Right lobe of liver (tissue), 6 donors: ENCODE measurements around the gene TBC1D1. TPM values are rescaled to one million over a fixed set of nuclear protein-coding genes. Genes with fewer than 3 reads are reported as not detected.

Experiments
- ATAC-seq, 4 donors: fragments of 200-7000 bp; cut with Tn5 transposase; one replicate each; pipeline ENCODE4 v1.9.1; 2020; ENCODE audit warnings: mild to moderate bottlenecking in 4 of 4, moderate library complexity in 4 of 4
- DNase-seq, 3 donors: peaks; one replicate each; pipeline ENCODE4 v3.0.0-alpha.2; 2020
- H3K27ac ChIP-seq, 3 donors: fragments of 200-600 bp; one replicate each; pipeline ENCODE4 v1.8.0; 2022
- H3K27me3 ChIP-seq, 2 donors: fragments of 200-600 bp; one replicate each; pipeline ENCODE4 v1.8.0; 2022
- H3K36me3 ChIP-seq, 4 donors: fragments of 200-600 bp; sonication (generic) in 1 of 4; one replicate each; pipeline versions ENCODE4 v1.5.1 to v1.8.0; 2017 to 2022; ENCODE audit warnings: control low read depth in 1 of 4
- H3K4me1 ChIP-seq, 4 donors: fragments of 200-600 bp; sonication (generic) in 1 of 4; one replicate each; pipeline versions ENCODE4 v1.5.1 to v1.8.0; 2017 to 2022; ENCODE audit warnings: control low read depth in 1 of 4
- H3K4me3 ChIP-seq, 3 donors: fragments of 200-600 bp; one replicate each; pipeline ENCODE4 v1.8.0; 2022
- H3K9me3 ChIP-seq, 4 donors: fragments of 200-600 bp; sonication (generic) in 1 of 4; one replicate each; pipeline versions ENCODE4 v1.5.1 to v1.8.0; 2017 to 2022; ENCODE audit warnings: control low read depth in 1 of 4
- CTCF ChIP-seq, 4 donors: fragments of 200-600 bp in 3 of 4; fragments of 450-650 bp in 1 of 4; IDR thresholded peaks; one replicate each; pipeline versions ENCODE4 v1.5.1 to v1.8.0; 2016 to 2022; ENCODE audit warnings: antibody characterized with exemption in 4 of 4, mild to moderate bottlenecking in 2 of 4
- POLR2A ChIP-seq: fragments of 450-650 bp; IDR thresholded peaks from one replicate; pipeline ENCODE4 v1.6.1; 2017; ENCODE audit warnings: antibody characterized with exemption, mild to moderate bottlenecking
- WGBS: methylation state at CpG from one replicate; pipeline ENCODE4 v1.1.6; 2018; ENCODE audit warnings: low coverage, low lambda C conversion rate; ENCODE audit not compliant: insufficient coverage; ENCODE audit errors: missing lambda C conversion rate; 5-methylcytosine and 5-hydroxymethylcytosine counted together
- intact Hi-C, 2 donors: fragments of 100-400 bp; cut with DNase I; formaldehyde crosslinking; loops; one replicate each; pipeline versions ENCODE4 v1.11.2 to v1.14.1; 2022
- total RNA-seq, 6 experiments: library from RNA; depleted of rRNA in 2 of 6; stranded (reverse); fragments of >200 nt in 2 of 6; fragmentation: NEBNext Ultra II Directional in 3 of 6; extraction: Animal tissue kit (Norgen Biotek cat#: 25700) in 3 of 6; gene quantifications; one replicate each; pipeline versions ENCODE4 v1.1.0 to v1.2.4, GENCODE V29; 2016 to 2023
- donor health status: DM: no; HTN: yes; CAD: no.
- donor health status: DM: no; HTN: no; CAD: no.
- donor health status: DM: no; HTN: no; CAD: no.
- donor health status: DM: no; HTN: yes; CAD: no.
- donor health status: DM: no; HTN: yes; CAD: no.

The TBC1D1 gene
- total RNA-seq, 6 experiments from 2014 or later: 21.2 to 67.5 (median 35.8) TPM

GRCh38 chr4:38045289-38045988 lies 154.6 kb downstream of the TBC1D1 start:
- Histone ChIP-seq H3K4me3 (no peak overlapping the region), H3K27me3 (no peaks in the 10 kb centered on the region), H3K36me3 (peaks cover 0 to 24% (median 9%) of the 10 kb centered on the region in 4 donors), H3K27ac (no peak overlapping the region), H3K9me3 (no peaks in the 10 kb centered on the region), H3K4me1 (no peaks in the 10 kb centered on the region)
- WGBS: 91% methylated on average over 8 of the region's 8 CpGs
- DNase-seq (no peak), ATAC-seq (no peak)
- intact Hi-C loops: no loop called here
- no peak for TF ChIP-seq CTCF (IDR thresholded peaks at IDR 0.05)
- TF ChIP-seq POLR2A: no peak

- no peak overlapping the region for H3K27ac ChIP-seq
- 54% methylated on average over 2 of the region's 5 CpGs for WGBS
- no peaks in the 10 kb centered on the region for H3K27me3 ChIP-seq
- H3K4me3 ChIP-seq: no peak overlapping the region
- H3K4me1 ChIP-seq: no peaks in the 10 kb centered on the region
- intact Hi-C loops: no loop called here
- H3K9me3 ChIP-seq: no peaks in the 10 kb centered on the region
- no peak for ATAC-seq
- TF ChIP-seq POLR2A (no peak), CTCF (IDR thresholded peaks at IDR 0.05) (no peak)
- no peak for DNase-seq
- H3K36me3 ChIP-seq: peaks cover 0 to 20% (median 9%) of the 10 kb centered on the region in 4 donors
Observed at GRCh38 chr4:38046727-38047489, 156.0 kb downstream of the TBC1D1 start.

- no peak for TF ChIP-seq POLR2A
- TF ChIP-seq CTCF (IDR thresholded peaks at IDR 0.05): no peak
- Histone ChIP-seq H3K4me3 (no peak overlapping the region), H3K27me3 (no peaks in the 10 kb centered on the region), H3K9me3 (no peaks in the 10 kb centered on the region), H3K4me1 (no peaks in the 10 kb centered on the region), H3K27ac (peak overlapping the region in 1 of 3 donors; percentile 66), H3K36me3 (peaks cover 0 to 26% (median 5%) of the 10 kb centered on the region in 4 donors)
- intact Hi-C loops: loop anchor here in 1 of 2 donors (10.0 kb wide), 1 partner anchor 685 kb away; no protein-coding TSS in a partner anchor
- ATAC-seq: no peak
- WGBS: 88% methylated on average over 10 of the region's 15 CpGs
- no peak for DNase-seq
Observed at GRCh38 chr4:38049545-38050170, 158.8 kb downstream of the TBC1D1 start.

GRCh38 chr4:38050560-38051350 lies 159.9 kb downstream of the TBC1D1 start:
- intact Hi-C loops: loop anchor here in 1 of 2 donors (10.0 kb wide), 1 partner anchor 684 kb away; no protein-coding TSS in a partner anchor
- no peaks in the 10 kb centered on the region for H3K4me1 ChIP-seq
- H3K27ac ChIP-seq: peak overlapping the region; percentile 51 to 66 (median 52)
- no peaks in the 10 kb centered on the region for H3K9me3 ChIP-seq
- no peak overlapping the region for H3K4me3 ChIP-seq
- H3K27me3 ChIP-seq: no peaks in the 10 kb centered on the region
- DNase-seq (no peak), ATAC-seq (peak; percentile 59 to 73 (median 72))
- TF ChIP-seq POLR2A (no peak), CTCF (IDR thresholded peaks at IDR 0.05) (no peak)
- peaks cover 0 to 26% (median 6%) of the 10 kb centered on the region in 4 donors for H3K36me3 ChIP-seq
- 70% methylated on average over 10 of the region's 10 CpGs for WGBS
